ENCODE measurements around the gene LRP6. TPM values are rescaled to one million over a fixed set of nuclear protein-coding genes. Genes with fewer than 3 reads are reported as not detected.

Gene LRP6
- total and polyA plus RNA-seq, 2 of the 8 experiments (the other 6 are each of a cell fraction or from before 2014, with no cell fraction given), result 53.6 to 73.2 TPM

GRCh38 chr12:12176402-12176801, 90.4 kb downstream of the LRP6 start:
- H4K8ac ChIP-seq (ENCODE audit: extremely low read depth, insufficient read depth, low read length), result no peak overlapping the region
- no peak overlapping the region for H3K14ac ChIP-seq (ENCODE audit: insufficient read length)
- H2AFZ ChIP-seq (ENCODE audit: low read length), result no peak overlapping the region
- no peak overlapping the region for H2BK120ac ChIP-seq (replicated peaks; ENCODE audit: low read depth, low read length)
- no peak overlapping the region for H3K4ac ChIP-seq (replicated peaks; ENCODE audit: insufficient read length, low read depth, low read length)
- H2BK15ac ChIP-seq (ENCODE audit: low read length), result no peak overlapping the region
- H3K9me3 ChIP-seq (ENCODE audit: insufficient read depth in 2 of 2, low read depth in 1 of 2, low read length in 1 of 2), result no peaks in the 10 kb centered on the region
- no peaks in the 10 kb centered on the region for H3K4me1 ChIP-seq (replicated peaks in 1 of 4; ENCODE audit: control insufficient read depth in 3 of 4, insufficient read depth in 4 of 4, low read length in 3 of 4)
- H3K4me3 ChIP-seq (ENCODE audit: extremely low read depth in 1 of 4, insufficient read depth in 2 of 4, low read depth in 3 of 4, low read length in 4 of 4), result no peak overlapping the region
- ChIA-PET CTCF (ENCODE audit: partially characterized antibody) (no interaction called here), POLR2A (ENCODE audit: partially characterized antibody) (interaction anchor here (1.0 to 1.3 kb wide), 2 partner anchors 13 to 14 kb away, joined by 3 read pairs; no protein-coding TSS in a partner anchor)
- H3K23ac ChIP-seq (ENCODE audit: insufficient read length), result no peak overlapping the region
- H3K79me2 ChIP-seq (ENCODE audit: control insufficient read depth in 1 of 2, insufficient read depth in 2 of 2, low read length in 2 of 2), result peaks cover 0 to 39% of the 10 kb centered on the region in 2 experiments; a peak in 2 of 4 replicates
- H2AK5ac ChIP-seq (ENCODE audit: low read depth, low read length), result no peak overlapping the region
- H3K56ac ChIP-seq (replicated peaks; ENCODE audit: insufficient read length, low read depth, low read length), result no peak overlapping the region
- H3K9ac ChIP-seq (replicated peaks in 1 of 4; ENCODE audit: extremely low read depth in 1 of 4, low read depth in 3 of 4, low read length in 3 of 4), result no peak overlapping the region
- H3K18ac ChIP-seq (ENCODE audit: extremely low read depth, low read length), result no peak overlapping the region
- H4K20me1 ChIP-seq (replicated peaks in 1 of 2; ENCODE audit: control insufficient read depth in 1 of 2, insufficient read depth in 2 of 2, low read length in 2 of 2), result no peaks in the 10 kb centered on the region
- no peak for FAIRE-seq
- H2BK12ac ChIP-seq (ENCODE audit: low read depth, low read length), result no peak overlapping the region
- no peak overlapping the region for H4K91ac ChIP-seq (replicated peaks; ENCODE audit: insufficient read length, low read length)
- no peak overlapping the region for H4K5ac ChIP-seq (ENCODE audit: insufficient read length, low read depth, low read length)
- H2BK20ac ChIP-seq (ENCODE audit: low read length), result no peak overlapping the region
- no peaks in the 10 kb centered on the region for H3K79me1 ChIP-seq (ENCODE audit: low read depth, low read length)
- 100% methylated on average over 3 of the region's 3 CpGs; no CpG with 5 or more reads in 1 of the 2 experiments for WGBS, 2 experiments (ENCODE audit: extremely low coverage in 1 of 2, insufficient coverage in 1 of 2, insufficient read length in 1 of 2, insufficient replicate concordance in 2 of 2, low coverage in 1 of 2, low lambda C conversion rate in 2 of 2, missing lambda C conversion rate in 1 of 2)
- no peaks in the 10 kb centered on the region for H3K27me3 ChIP-seq (replicated peaks in 1 of 4; ENCODE audit: control insufficient read depth in 3 of 4, extremely low read depth in 1 of 4, insufficient read depth in 3 of 4, low read length in 3 of 4)
- H2BK5ac ChIP-seq (ENCODE audit: low read depth, low read length), result no peak overlapping the region
- H3K4me2 ChIP-seq (ENCODE audit: insufficient read depth in 1 of 2, low read depth in 2 of 2, low read length in 2 of 2), result no peak overlapping the region
- H3K27ac ChIP-seq (ENCODE audit: low read depth, low read length), result no peak overlapping the region
- no peaks in the 10 kb centered on the region for H3K23me2 ChIP-seq (ENCODE audit: low read depth, low read length)
- DNase-seq (ENCODE audit: low read depth in 1 of 2, low spot score in 2 of 2), result no peak
- H3K36me3 ChIP-seq (ENCODE audit: control insufficient read depth in 2 of 4, insufficient read depth in 4 of 4, low read length in 3 of 4), result peaks cover 0 to 22% (median 6%) of the 10 kb centered on the region in 4 experiments; a peak in 6 of 8 replicates
- TF ChIP-seq BCL11A (IDR thresholded peaks at IDR 0.05; ENCODE audit: low read depth in 2 of 2, low read length in 2 of 2) (no peak), HDAC2 (IDR thresholded peaks at IDR 0.05; ENCODE audit: borderline replicate concordance in 1 of 2, low read depth in 2 of 2, low read length in 2 of 2) (no peak), ZNF274 (IDR thresholded peaks at IDR 0.05; ENCODE audit: borderline replicate concordance, extremely low read depth, low read length) (no peak), BACH1 (IDR thresholded peaks at IDR 0.05; ENCODE audit: low read length) (no peak), JUN (IDR thresholded peaks at IDR 0.05; ENCODE audit: low read depth, low read length) (no peak), POU5F1 (IDR thresholded peaks at IDR 0.05; ENCODE audit: low read depth, low read length) (no peak), SAP30 (IDR thresholded peaks at IDR 0.05; ENCODE audit: insufficient read depth, insufficient replicate concordance, low read length) (no peak), RAD21 (IDR thresholded peaks at IDR 0.05 in 1 of 2, conservative IDR thresholded peaks at IDR 0.05 in 1 of 2; ENCODE audit: low read depth in 2 of 2, low read length in 2 of 2) (no peak), BRCA1 (IDR thresholded peaks at IDR 0.05; ENCODE audit: low read depth, low read length) (no peak), TBP (IDR thresholded peaks at IDR 0.05; ENCODE audit: low read depth, low read length) (no peak), MAFK (IDR thresholded peaks at IDR 0.05; ENCODE audit: low read depth, low read length) (no peak), E2F6 (IDR thresholded peaks at IDR 0.05) (no peak), TAF1 (IDR thresholded peaks at IDR 0.05; ENCODE audit: low read depth, low read length) (no peak)

Data from H1 (cell line).